A673 (cell line): Measurements from ENCODE around the gene CCDC157. TPM values are rescaled to one million over a fixed set of nuclear protein-coding genes. Genes with fewer than 3 reads are reported as not detected.

Experiments
- BruUV-seq: library from RNA; stranded (reverse); fragments of 400-500 nt; replicated peaks from 2 replicates; lab custom pipeline; 2021; lab: Mats Ljungman, UMichigan
- CTCF ChIA-PET: fragments of 300-600 bp; sonication (Branson Sonifier 250); formaldehyde crosslinking; loops from one replicate; lab custom pipeline; 2022; ENCODE audit warnings: antibody characterized with exemption; lab: Charles Lee
- POLR2A ChIA-PET: fragments of 300-600 bp; sonication (Branson Sonifier 250); formaldehyde crosslinking; loops from one replicate; lab custom pipeline; 2022; ENCODE audit warnings: antibody characterized with exemption; ENCODE audit not compliant: low non-redundant PET; lab: Charles Lee
- DNase-seq: peaks from one replicate; pipeline ENCODE4 v3.0.0-alpha.2; 2015; ENCODE audit warnings: low spot score
- H3K27ac ChIP-seq: fragments of 200-600 bp; sonication (generic); 2 replicates; pipeline ENCODE4 v1.5.1; 2016; ENCODE audit warnings: mixed run types, low read depth, mild to moderate bottlenecking, mixed read lengths, antibody characterized with exemption, low read length; ENCODE audit not compliant: poor library complexity, severe bottlenecking
- H3K27me3 ChIP-seq: fragments of 200-600 bp; sonication (generic); replicated peaks from 2 replicates; pipeline ENCODE4 v1.6.1; 2017; ENCODE audit warnings: mixed run types, low read depth, mild to moderate bottlenecking, mixed read lengths, antibody characterized with exemption, low read length; ENCODE audit not compliant: insufficient read depth, poor library complexity
- H3K36me3 ChIP-seq: fragments of 200-600 bp; sonication (generic); 2 replicates; pipeline ENCODE4 v1.6.1; 2016; ENCODE audit warnings: mixed run types, mild to moderate bottlenecking, mixed read lengths, antibody characterized with exemption, low read length; ENCODE audit not compliant: insufficient read depth, poor library complexity, severe bottlenecking
- H3K4me1 ChIP-seq: fragments of 200-600 bp; sonication (generic); 2 replicates; pipeline ENCODE4 v1.6.1; 2017; ENCODE audit warnings: mixed run types, mild to moderate bottlenecking, mixed read lengths, antibody characterized with exemption, low read length; ENCODE audit not compliant: insufficient read depth, poor library complexity, severe bottlenecking
- H3K4me3 ChIP-seq: fragments of 200-600 bp; sonication (generic); 2 replicates; pipeline ENCODE4 v1.5.1; 2016; ENCODE audit warnings: low read depth, mixed run types, mild to moderate bottlenecking, mixed read lengths, low read length; ENCODE audit not compliant: poor library complexity, severe bottlenecking
- H3K9me3 ChIP-seq: fragments of 200-600 bp; sonication (generic); 2 replicates; pipeline ENCODE4 v1.6.1; 2016; ENCODE audit warnings: mixed run types, low read depth, mild to moderate bottlenecking, mixed read lengths, antibody characterized with exemption, low read length; ENCODE audit not compliant: poor library complexity, severe bottlenecking
- CTCF ChIP-seq: fragments of 300-800, 200-600 bp; sonication (generic); conservative IDR thresholded peaks from 2 replicates; pipeline ENCODE4 v1.5.1; 2017; ENCODE audit warnings: low read depth, mild to moderate bottlenecking, antibody characterized with exemption, low read length, moderate library complexity, mixed read lengths
- EZH2 ChIP-seq: fragments of 200-600 bp; sonication (generic); IDR thresholded peaks from 2 replicates; pipeline ENCODE4 v1.6.1; 2017; ENCODE audit warnings: borderline replicate concordance, low read depth, mild to moderate bottlenecking, mixed read lengths, antibody characterized with exemption, low read length; ENCODE audit not compliant: poor library complexity, severe bottlenecking
- intact Hi-C: fragments of 100-400 bp; cut with micrococcal nuclease; formaldehyde crosslinking; loops from one replicate; pipeline ENCODE4 v1.10.0; 2022; ENCODE audit not compliant: unreplicated experiment
- total RNA-seq: library from RNA; stranded (reverse); gene quantifications from 2 replicates; pipeline ENCODE4 v1.2.3, GENCODE V29; 2021

The CCDC157 gene
- total RNA-seq, 1 experiment from 2014 or later = 5.7 TPM

GRCh38 chr22:30324014-30324730, 32.6 kb upstream of the CCDC157 start:
- CTCF ChIA-PET = no interaction called here
- Histone ChIP-seq H3K27ac (no peak overlapping the region), H3K27me3 (no peaks in the 10 kb centered on the region), H3K4me1 (peaks cover 23% of the 10 kb centered on the region), H3K9me3 (no peaks in the 10 kb centered on the region), H3K4me3 (no peak overlapping the region), H3K36me3 (no peaks in the 10 kb centered on the region)
- no peak for DNase-seq
- POLR2A ChIA-PET = no interaction called here
- BruUV-seq = TSS peak; percentile 12
- TF ChIP-seq EZH2 = no peak
- no peak for TF ChIP-seq CTCF
- intact Hi-C loops = no loop called here

- intact Hi-C loops = no loop called here
- TF ChIP-seq EZH2 = no peak
- TF ChIP-seq CTCF = no peak
- H3K27ac ChIP-seq = peak overlapping the region; percentile 35
- ChIA-PET CTCF (no interaction called here), POLR2A (no interaction called here)
- BruUV-seq = no TSS peak
- DNase-seq = peak; percentile 73
- no peaks in the 10 kb centered on the region for H3K27me3 ChIP-seq
- no peaks in the 10 kb centered on the region for H3K9me3 ChIP-seq
- no peaks in the 10 kb centered on the region for H3K36me3 ChIP-seq
- H3K4me1 ChIP-seq = peaks cover 23% of the 10 kb centered on the region
- H3K4me3 ChIP-seq = peak overlapping the region; percentile 80
These were observed 31.6 kb upstream of the CCDC157 start for GRCh38 chr22:30325065-30325720.

GRCh38 chr22:30325724-30326254, 31.0 kb upstream of the CCDC157 start:
- BruUV-seq = no TSS peak
- H3K27ac ChIP-seq = peak overlapping the region; percentile 80
- CTCF ChIA-PET = no interaction called here
- intact Hi-C loops = no loop called here
- no peaks in the 10 kb centered on the region for H3K36me3 ChIP-seq
- peaks cover 23% of the 10 kb centered on the region for H3K4me1 ChIP-seq
- DNase-seq = no peak
- H3K27me3 ChIP-seq = no peaks in the 10 kb centered on the region
- H3K9me3 ChIP-seq = no peaks in the 10 kb centered on the region
- peak overlapping the region; percentile 80 for H3K4me3 ChIP-seq
- TF ChIP-seq CTCF (no peak), EZH2 (no peak)
- POLR2A ChIA-PET = no interaction called here
